ENCODE measurements around the gene PEX16.

DNA sequence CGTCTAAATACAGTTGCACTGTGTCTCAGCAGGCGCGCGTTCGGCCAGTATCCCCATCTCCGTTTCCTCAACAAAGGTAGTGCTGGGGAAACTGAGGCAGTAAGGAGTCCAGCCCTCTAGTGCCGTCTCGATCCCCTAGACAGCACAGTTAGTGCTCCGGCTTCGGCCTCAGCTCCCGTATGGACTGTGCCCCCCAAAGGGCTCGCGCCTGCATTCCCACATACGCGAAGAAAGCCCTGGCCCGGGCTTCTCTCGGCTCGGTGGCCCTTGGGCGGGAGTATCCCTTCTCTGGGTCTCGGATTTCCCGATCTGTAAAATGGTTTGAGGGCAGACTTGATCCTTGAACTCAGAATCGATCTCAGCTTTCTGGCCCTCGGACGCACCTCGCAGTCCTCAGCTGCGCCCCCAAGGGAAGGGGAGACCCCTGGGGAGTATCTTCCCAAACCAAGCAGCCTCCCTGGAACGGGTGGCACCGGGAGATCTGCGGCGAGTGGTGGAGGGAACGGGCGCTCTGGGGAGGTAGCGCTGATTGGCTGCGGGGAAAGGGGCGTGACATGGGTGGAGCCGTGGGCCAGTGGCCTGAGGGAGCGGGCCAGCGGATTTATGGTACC, 759 bp upstream of the PEX16 start:
- TF ChIP-seq, protein P1, sequence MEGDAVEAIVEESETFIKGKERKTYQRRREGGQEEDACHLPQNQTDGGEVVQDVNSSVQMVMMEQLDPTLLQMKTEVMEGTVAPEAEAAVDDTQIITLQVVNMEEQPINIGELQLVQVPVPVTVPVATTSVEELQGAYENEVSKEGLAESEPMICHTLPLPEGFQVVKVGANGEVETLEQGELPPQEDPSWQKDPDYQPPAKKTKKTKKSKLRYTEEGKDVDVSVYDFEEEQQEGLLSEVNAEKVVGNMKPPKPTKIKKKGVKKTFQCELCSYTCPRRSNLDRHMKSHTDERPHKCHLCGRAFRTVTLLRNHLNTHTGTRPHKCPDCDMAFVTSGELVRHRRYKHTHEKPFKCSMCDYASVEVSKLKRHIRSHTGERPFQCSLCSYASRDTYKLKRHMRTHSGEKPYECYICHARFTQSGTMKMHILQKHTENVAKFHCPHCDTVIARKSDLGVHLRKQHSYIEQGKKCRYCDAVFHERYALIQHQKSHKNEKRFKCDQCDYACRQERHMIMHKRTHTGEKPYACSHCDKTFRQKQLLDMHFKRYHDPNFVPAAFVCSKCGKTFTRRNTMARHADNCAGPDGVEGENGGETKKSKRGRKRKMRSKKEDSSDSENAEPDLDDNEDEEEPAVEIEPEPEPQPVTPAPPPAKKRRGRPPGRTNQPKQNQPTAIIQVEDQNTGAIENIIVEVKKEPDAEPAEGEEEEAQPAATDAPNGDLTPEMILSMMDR (IDR thresholded peaks at IDR 0.05) = no peak
- peak; percentile 11 to 79 for TF ChIP-seq POLR2AphosphoS5 (IDR thresholded peaks at IDR 0.05; ENCODE audit: insufficient read depth in 1 of 2, low read depth in 1 of 2)

Data from vagina (tissue), 2 donors.